ENCODE data around the gene PSMB8. TPM values are rescaled to one million over a fixed set of nuclear protein-coding genes. Genes with fewer than 3 reads are reported as not detected.

PSMB8 gene
- 18.4 TPM for total RNA-seq

DNA sequence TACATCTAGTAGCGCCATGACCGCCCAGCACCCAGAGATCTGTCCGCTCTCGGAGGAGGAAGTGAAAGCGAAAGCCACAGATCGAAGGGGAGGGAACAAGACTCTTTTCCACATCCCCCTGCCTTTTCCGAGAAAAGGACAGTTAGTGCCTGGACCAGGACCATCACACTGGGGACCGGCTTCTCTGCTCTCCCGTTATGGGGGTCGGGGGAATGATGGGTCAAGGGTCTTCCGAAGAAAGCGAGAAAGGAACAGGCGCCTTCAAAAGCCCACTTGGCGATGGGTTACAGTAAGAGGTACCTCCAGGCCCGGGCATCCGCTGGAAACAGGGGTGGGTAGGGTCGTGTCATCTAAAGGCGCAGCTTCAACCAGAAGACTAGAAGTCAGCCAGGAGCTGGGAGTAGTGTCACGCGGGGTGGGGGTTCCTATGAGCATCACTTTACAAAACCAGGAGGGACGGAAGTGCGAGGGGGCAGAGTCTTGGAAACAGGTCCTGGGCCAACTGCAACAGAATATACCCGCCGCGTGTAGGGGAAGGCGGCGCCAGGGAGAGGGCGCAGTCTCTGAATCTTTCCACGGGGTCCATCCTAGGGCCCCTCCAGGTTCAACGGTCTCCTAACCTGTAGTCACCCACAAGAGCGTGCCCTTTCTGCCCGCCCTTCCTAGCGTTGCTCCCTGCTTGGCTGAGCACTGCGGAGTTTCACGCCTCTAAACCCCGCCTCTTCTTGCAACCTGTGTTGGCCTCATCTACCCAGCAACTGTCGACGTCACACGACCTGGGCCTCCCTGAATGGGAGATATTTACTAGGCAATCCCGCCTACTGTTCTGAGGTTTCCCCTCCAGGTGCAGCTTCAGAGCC, at the start of gene PSMB8:
PSMB8 (minus strand) TSS at position 69 of the 860 bp plus-strand sequence; CDS start at position 18, 51 bp downstream.
- TF ChIP-seq, protein P1, sequence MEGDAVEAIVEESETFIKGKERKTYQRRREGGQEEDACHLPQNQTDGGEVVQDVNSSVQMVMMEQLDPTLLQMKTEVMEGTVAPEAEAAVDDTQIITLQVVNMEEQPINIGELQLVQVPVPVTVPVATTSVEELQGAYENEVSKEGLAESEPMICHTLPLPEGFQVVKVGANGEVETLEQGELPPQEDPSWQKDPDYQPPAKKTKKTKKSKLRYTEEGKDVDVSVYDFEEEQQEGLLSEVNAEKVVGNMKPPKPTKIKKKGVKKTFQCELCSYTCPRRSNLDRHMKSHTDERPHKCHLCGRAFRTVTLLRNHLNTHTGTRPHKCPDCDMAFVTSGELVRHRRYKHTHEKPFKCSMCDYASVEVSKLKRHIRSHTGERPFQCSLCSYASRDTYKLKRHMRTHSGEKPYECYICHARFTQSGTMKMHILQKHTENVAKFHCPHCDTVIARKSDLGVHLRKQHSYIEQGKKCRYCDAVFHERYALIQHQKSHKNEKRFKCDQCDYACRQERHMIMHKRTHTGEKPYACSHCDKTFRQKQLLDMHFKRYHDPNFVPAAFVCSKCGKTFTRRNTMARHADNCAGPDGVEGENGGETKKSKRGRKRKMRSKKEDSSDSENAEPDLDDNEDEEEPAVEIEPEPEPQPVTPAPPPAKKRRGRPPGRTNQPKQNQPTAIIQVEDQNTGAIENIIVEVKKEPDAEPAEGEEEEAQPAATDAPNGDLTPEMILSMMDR (IDR thresholded peaks at IDR 0.05) = peak in 2 of 3 experiments; percentile 22 to 27
- Histone ChIP-seq H3K4me1 (peaks cover 0 to 6% of the 10 kb centered on the region in 2 donors), H3K9me3 (no peaks in the 10 kb centered on the region), H3K36me3 (peaks cover 39 to 48% of the 10 kb centered on the region in 2 donors), H3K27me3 (no peaks in the 10 kb centered on the region), H3K4me3 (peak within 1 kb of the TSS; percentile 69 to 97), H3K27ac (peak within 1 kb of the TSS; percentile 93 to 94)
- DNase-seq (ENCODE audit: low spot score in 2 of 2) = peak; percentile 92 to 99
- intact Hi-C loops (cut with DNase I) = loop anchor here (1.0 to 5.0 kb wide), 2 partner anchors 9 to 403 kb away; partner anchors contain the start of gene TAP1

DNA sequence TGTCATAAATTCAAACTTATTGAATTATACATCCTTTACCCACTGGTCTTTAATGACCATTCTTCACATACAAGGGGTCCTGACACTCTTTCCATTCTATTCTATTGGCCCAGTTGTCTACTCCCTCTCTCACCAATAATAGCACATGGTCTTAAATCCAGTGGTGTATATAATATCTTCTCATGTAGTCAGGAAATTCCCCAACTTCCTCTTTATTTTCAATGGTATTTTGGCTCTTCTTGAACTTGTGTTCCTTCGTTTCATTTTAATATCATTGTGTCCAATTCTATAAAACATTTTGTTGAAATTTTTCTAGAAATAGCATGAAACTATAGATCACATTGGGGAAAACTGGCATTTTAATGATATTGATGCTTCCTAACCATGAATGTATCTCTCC, 47.0 kb upstream of the PSMB8 start:
- Histone ChIP-seq H3K36me3 (no peaks in the 10 kb centered on the region), H3K27ac (no peak overlapping the region), H3K4me3 (no peak overlapping the region), H3K9me3 (no peaks in the 10 kb centered on the region), H3K4me1 (peaks cover 5 to 8% of the 10 kb centered on the region in 2 donors), H3K27me3 (no peaks in the 10 kb centered on the region)
- TF ChIP-seq, protein P1 (IDR thresholded peaks at IDR 0.05) = no peak
- DNase-seq (ENCODE audit: low spot score in 2 of 2) = no peak
- intact Hi-C loops (cut with DNase I) = loop anchor here (10.0 kb wide), 1 partner anchor 184 kb away; the partner anchor contains the start of genes HLA-DPA1 and HLA-DPB1

DNA sequence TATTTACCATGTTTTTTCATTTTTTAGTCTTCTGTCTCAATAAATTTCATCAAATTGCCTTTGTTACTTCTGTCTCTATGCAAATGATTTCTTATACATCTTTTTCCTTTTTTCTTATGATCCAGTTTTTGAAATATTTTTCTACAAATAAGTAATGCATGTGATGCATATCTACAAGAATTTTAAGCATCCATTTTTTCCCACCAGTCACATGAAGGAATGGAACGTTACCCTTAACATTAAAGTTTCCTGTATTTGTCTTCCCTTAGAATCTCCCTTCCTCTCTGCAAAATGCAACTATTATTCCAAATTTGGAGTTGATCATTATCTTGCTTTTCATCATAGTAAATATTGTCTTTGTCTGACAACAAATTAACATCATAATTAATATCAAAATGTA, 45.7 kb upstream of the PSMB8 start:
- TF ChIP-seq, protein P1 (IDR thresholded peaks at IDR 0.05) = no peak
- Histone ChIP-seq H3K9me3 (no peaks in the 10 kb centered on the region), H3K27ac (no peak overlapping the region), H3K4me1 (peaks cover 0 to 3% of the 10 kb centered on the region in 2 donors), H3K36me3 (no peaks in the 10 kb centered on the region), H3K4me3 (no peak overlapping the region), H3K27me3 (no peaks in the 10 kb centered on the region)
- DNase-seq (ENCODE audit: low spot score in 2 of 2) = no peak
- intact Hi-C loops (cut with DNase I) = loop anchor here (5.0 kb wide), 1 partner anchor 358 kb away; no protein-coding TSS in a partner anchor

DNA sequence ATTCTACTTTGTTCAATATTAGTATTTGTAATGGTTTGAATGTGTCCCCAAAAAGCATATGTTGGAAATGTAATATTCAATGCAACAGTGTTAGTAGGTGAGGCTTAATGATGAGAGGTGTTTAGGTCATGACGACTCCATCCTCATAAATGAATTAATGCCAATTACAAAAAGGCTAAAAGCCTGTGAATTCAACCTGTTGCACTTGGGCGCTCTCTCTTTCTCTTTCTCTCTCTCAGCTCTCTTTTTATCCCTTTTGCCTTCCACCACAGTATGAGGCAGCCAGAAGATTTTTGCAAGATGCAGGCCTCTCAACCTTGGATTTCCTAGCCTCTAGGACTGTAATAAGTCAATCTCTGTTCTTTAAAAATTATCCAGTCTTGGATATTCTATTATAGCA, 44.7 kb upstream of the PSMB8 start:
- H3K4me1 ChIP-seq = peaks cover 0 to 4% of the 10 kb centered on the region in 2 donors
- intact Hi-C loops (cut with DNase I) = loop anchor here (5.0 kb wide), 1 partner anchor 359 kb away; no protein-coding TSS in a partner anchor
- DNase-seq (ENCODE audit: low spot score in 2 of 2) = no peak
- no peak overlapping the region for H3K4me3 ChIP-seq
- no peak overlapping the region for H3K27ac ChIP-seq
- no peaks in the 10 kb centered on the region for H3K27me3 ChIP-seq
- H3K36me3 ChIP-seq = no peaks in the 10 kb centered on the region
- TF ChIP-seq, protein P1 (IDR thresholded peaks at IDR 0.05) = no peak
- H3K9me3 ChIP-seq = no peaks in the 10 kb centered on the region

DNA sequence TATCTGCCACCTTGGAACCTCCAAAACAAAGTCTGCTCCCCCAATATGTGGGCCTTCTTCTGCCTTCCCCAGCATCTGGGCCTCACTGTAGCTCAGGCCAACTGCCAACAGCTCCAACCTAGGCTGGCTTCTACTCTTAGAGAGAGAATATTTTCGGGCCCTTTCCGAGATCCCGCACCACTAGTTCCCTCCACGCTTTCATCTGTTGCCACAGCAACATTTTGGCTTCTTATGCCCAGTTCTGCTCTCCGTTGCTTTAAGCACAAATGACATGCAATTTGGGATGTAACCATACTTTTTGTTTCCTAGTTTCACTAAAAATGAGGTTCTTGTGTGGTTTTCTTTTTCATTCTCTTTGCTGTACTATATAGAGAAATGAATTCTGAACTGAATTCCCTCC, 43.8 kb upstream of the PSMB8 start:
- no peaks in the 10 kb centered on the region for H3K27me3 ChIP-seq
- peaks cover 0 to 2% of the 10 kb centered on the region in 2 donors for H3K4me1 ChIP-seq
- no peak for DNase-seq (ENCODE audit: low spot score in 2 of 2)
- intact Hi-C loops (cut with DNase I) = loop anchor here (5.0 kb wide), 1 partner anchor 360 kb away; no protein-coding TSS in a partner anchor
- no peak overlapping the region for H3K4me3 ChIP-seq
- H3K27ac ChIP-seq = no peak overlapping the region
- no peaks in the 10 kb centered on the region for H3K9me3 ChIP-seq
- no peaks in the 10 kb centered on the region for H3K36me3 ChIP-seq
- TF ChIP-seq, protein P1 (IDR thresholded peaks at IDR 0.05) = no peak

Data from ascending aorta (tissue), 2 donors.